Stimulated activated CD8-positive, alpha-beta memory T cell treated with anti-CD3 and anti-CD28 coated beads, Interleukin-4, amount 100 ng/mL, for 1 hour (primary cell): ENCODE measurements around the gene TBPL1.

Experiments used
- DNase-seq, 2 donors: peaks; one replicate each; pipeline ENCODE4 v3.0.0-alpha.2; 2020; ENCODE audit warnings: low read depth in 2 of 2, low spot score in 1 of 2

TBPL1 gene

GRCh38 chr6:134005800-134006199 is 52.8 kb downstream of the TBPL1 start:
- no peak for DNase-seq

DNA sequence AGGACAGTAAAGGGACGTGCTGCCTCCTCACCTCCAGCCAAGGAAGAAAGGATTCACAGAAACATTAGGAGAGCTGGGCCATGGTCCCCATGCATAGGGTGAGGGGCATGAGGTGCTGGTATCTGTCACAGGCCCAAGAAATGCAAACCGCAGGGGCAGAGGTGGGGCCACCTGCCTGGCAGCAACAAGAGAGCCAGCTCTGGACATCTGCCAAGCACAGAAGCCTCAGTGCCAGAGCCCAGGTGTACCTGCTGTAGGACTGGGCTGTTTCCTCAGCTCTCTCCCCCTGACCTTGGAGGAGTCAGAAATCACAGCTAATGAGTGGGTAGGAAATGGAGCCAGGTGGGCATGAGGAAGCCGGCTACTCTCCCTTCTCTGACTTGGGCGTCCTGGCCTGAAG is 54.1 kb downstream of the TBPL1 start:
- DNase-seq, result no peak

GRCh38 chr6:134009876-134010275 is 56.9 kb downstream of the TBPL1 start:
- no peak for DNase-seq

DNA sequence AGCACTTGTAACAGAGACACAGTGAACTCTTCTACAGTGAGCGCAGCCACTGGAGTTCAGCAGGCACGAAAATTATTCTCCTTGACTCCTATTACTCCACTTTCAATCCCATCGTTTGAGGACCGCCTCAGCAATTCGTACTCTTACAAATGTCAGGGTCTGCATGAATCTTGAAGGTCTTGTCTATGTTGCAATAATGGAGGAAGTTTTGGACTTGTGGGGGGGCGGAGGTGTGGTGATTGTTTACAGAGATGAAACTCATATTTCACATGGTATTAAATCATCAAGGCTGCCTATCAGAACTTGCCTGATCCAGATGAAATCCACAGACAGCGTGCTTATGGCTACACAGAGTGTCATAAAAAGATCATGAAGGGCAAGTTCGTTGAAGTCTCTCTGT is 57.4 kb downstream of the TBPL1 start:
- no peak for DNase-seq

GRCh38 chr6:134010974-134011373 is 58.0 kb downstream of the TBPL1 start:
- DNase-seq, result no peak

GRCh38 chr6:134014588-134015137 is 61.6 kb downstream of the TBPL1 start:
- DNase-seq, result no peak

DNA sequence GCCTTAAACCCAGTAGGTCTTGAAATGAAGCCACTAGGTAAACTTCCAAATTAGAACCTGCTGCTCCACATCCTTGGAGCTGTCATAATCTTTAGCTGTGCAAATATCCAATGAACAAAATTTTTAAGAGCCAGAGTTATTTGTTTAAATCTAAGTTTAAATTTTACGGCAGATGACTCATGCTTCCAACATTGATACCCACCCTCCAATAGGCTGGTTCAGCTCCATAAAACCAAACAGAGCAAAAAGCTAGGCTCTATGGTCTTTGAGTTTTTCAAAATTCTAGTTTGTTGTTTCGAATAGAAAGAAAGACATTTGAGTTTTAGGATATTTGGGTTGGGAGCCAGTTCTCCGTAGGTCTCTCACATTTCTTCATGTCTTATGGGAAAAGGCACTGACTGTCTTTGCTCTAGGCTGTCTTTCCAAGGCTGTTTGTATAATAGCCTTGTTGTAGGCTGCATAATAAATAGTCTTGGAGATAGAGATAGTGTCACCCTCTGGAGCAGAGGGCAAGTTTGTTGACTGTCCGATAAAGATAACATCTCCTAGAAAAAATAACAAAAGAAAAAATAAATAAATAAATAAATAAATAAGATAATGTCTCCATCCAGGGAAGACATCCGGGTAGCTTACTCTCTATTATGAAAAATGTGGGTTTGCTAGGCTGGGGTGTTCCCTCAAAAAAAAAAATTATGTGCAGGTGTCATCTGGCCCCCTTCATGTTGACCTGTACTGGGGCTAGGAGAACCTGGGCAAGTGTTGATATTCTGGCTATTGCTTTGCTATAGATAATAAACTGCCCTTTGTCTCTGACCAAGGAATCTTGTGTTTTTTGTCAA is 62.9 kb downstream of the TBPL1 start:
- no peak for DNase-seq

DNA sequence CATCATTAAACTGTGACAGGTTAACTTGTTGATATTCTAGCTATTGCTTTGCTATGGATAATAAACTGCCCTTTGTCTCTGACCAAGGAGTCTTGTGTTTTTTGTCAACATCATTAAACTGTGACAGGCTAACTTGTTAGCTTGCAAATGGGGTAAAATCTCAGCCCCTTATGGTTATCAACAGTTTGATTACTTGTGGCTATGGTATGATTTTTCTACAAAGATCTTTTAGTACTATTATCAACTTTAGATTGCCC is 63.5 kb downstream of the TBPL1 start:
- no peak for DNase-seq

- no peak for DNase-seq
These were observed 67.0 kb downstream of the TBPL1 start for GRCh38 chr6:134020071-134020470.

DNA sequence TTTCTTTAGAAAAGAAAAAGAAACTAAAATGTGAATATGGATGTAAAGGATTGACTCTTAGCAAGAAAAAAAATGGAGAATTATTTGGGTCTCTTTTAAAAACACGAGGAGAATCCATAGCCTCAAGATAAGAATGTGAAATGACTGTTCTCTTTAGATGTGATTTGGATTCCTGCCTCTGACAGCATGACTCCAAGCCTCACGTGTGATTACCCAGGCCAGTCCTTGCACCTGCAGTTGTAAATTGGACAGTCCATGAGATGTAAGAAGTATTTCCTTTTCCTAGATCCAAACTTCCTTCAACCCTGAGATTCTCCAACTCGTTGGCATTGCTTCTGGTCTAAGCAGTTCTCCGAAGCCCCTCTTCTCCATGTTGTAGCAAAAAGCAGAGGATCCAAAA is 67.5 kb downstream of the TBPL1 start:
- DNase-seq, result no peak

DNA sequence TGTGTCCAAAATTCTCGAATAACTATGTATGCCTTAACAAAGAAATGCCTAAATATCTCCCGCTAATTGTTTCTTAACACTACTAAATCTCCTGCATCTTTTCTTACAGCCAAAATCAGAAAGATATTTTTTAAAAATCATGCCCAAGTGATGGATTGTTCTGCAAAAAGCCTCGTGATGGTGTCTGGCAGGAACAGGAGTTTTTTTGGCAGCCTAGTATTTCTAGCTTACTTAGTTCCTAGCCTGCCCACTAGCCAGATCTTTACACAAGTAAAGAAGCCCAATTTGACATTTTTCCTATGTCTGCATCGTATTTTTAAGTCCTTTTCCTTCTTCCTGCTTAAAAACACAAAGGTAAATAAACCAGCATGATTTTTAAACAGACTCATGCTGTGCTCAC is 67.9 kb downstream of the TBPL1 start:
- DNase-seq, result no peak

GRCh38 chr6:134021396-134022122 is 68.5 kb downstream of the TBPL1 start:
- no peak for DNase-seq

DNA sequence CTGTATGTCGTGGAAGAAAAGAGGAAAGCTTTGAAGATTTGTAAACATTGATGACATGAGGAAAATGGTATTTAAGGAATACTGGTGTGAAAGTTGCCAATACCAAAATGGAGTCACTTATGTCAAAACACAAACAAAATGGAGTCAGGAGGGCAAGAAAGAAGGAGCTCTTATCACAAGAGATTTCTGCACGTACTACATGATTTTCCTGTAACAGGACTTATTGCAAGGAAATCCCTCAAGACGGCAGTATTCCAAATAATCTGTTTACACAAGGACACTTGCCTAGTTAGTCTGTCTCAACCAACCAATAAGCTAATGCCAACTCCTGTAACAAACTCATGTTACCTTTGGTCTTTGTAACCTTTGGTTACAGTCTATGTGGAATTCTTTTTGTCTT is 69.6 kb downstream of the TBPL1 start:
- no peak for DNase-seq

GRCh38 chr6:134026597-134026996 is 73.6 kb downstream of the TBPL1 start:
- no peak for DNase-seq

DNA sequence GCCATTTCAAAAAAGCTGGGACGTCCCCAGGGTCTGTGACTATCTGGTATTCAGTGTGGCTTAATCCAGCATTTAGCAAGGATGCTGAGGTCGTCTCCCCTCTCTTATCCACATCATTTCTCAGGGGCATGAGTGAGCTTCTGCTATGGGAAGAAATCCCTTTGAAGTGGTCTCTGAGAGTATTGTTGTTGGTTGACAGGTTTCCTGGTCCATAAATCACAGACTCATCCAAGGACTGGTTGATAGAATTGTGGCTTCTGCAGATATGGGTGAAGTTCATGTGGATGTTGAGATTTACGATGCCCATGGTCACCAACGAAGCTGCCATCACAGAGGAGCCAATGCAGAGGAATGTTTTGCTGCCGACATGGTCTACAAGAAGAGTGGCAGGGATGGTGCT is 75.4 kb downstream of the TBPL1 start:
- DNase-seq, result no peak

DNA sequence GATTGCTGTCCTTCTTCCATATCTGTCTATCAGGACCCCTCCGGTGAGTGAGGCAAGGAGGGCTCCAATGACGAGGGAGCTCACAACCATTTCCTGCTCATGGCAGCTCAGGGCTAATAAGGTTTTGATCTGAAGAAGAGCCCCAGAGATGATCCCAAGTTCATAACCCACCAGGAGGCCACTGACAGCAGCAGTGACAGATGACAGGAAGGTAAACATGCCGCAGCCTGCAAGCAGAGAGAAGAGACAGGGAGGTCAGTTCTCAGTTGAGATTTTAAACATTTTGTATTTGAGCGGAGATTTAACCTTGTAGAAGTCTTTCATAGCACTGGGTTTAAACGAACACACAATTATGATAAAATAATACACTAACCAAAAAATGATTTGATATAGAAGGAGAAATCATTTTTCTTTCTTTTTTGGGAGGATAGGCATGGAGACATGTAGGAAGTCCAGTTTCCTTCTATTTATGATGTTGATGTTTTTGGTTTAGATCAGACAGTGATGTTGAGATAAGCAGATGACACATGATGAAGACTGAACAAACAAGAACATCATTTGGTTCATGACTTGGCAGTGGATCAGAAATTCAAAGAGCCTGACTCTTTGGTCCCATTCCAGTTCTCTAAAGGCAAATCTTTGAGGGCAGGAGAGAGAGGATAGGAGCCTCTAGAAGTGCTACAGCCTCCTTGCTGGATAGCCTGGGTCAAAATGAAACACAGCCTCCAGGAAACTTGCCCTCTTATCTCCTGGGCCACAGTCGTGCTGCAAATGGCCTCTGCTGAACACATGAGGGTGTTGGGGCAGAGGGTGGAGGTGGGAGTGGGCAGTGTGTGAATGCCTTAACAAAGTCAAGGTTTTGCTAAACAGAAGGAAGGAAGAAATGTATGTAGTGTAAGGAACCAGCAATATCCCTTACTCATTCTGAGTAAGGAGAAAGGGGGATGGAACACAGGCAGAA is 76.8 kb downstream of the TBPL1 start:
- no peak for DNase-seq

DNA sequence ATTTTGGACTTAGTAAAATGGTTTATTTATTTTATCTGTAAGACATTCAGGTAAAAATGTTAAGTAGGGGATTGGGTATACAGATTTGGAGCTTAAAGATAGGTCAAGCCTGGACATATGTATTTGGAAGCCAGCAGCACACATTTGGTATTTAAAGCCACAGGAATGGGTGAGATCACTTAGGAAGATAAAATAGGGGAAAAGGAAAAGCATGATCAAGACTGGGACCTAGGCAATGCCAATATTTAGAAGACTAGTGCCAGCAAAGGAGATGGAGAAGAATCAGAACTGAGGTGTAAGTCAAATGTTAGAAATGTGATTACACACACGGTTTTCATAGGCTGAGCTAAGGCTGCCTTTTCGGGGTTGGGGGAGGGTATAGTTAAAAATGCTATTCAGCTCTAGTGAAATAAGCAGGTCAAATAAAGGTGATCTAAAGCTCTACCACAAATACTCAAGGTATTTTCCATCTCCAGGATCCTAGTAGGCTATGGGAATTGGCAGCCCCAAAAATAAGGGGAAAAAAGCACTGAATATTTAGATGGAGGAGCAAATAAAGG is 78.8 kb downstream of the TBPL1 start:
- DNase-seq, result no peak

DNA sequence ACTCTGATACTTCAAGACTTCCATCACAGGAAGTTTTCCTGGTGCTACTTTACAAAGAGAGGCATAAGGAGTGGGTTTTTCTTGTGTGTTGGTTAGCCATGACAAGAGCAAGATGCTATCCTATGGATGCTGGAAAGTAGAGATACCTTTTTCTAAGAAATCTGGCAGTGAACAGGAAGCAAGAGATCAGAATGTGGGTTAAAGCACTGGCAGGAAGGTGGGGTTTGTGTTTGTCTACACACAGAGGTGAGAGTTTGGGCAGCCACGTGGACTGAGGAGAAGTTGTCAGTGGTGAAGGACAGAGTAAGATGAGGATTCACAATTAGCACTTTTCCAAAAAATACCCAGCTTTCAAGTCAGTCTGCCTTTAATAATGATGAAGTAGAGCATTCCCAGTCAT is 81.5 kb downstream of the TBPL1 start:
- DNase-seq, result no peak

DNA sequence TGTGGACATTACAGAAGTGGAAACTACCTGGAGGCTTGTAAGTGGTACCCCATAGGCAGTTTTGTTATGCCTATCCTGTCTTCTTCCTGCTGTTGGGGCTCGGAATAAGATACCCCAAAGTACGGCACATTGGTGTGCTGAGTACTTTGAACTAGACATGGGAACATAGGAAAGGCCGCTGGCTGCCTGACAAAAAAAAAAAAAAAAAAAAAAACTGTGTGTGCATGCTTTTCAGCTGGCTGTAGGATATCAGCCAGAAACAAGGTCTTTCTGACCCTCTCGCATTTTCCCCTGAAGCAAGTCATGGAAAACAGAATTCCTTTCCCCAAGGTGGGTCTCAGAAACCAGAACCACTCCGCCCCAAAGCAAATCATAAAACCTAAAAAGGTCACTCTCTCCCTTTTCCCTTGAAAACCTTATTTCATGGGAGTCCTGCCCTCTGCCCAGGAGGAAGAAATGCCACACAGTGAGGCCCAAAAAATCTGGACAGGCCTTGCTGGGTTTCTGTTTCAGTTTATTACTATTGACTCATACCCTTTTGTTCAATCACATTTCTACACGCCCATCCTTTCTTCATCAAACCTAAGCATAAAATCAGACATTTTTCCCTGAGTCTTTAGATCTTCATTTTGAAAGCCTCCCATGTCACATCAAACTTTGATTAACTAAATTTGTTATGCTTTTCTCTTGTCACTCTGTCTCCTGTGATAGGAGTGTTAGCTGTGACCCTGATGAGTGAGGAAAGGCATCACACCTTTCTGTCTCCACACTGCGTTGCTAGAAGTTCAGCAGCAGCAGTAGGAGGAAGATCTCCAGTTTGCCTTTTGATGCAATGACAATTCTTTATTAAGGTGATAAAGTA is 82.2 kb downstream of the TBPL1 start:
- no peak for DNase-seq

GRCh38 chr6:134035823-134036296 is 82.8 kb downstream of the TBPL1 start:
- no peak for DNase-seq
